Measurements from ENCODE around the gene NDUFAF2.

DNA sequence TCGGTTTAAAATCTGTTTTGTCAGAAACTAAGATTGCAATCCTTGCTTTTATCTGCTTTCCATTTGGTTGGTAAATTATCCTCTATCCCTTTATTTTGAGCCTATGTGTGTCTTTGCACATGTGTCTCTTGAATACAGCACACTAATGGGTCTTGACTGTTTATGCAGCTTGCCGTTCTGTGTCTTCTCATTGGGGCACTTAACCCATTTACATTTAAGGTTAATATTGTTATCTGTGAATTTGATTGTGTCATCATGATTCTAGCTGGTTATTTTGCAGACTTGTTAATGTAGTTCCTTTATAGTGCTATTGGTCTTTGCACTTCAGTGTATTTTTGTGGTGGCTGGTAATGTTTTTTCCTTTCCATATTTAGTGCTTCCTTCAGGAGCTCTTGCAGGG lies 253.6 kb downstream of the NDUFAF2 start:
- no peak for TF ChIP-seq POLR2AphosphoS5 (IDR thresholded peaks at IDR 0.05)
- TF ChIP-seq, protein P1, sequence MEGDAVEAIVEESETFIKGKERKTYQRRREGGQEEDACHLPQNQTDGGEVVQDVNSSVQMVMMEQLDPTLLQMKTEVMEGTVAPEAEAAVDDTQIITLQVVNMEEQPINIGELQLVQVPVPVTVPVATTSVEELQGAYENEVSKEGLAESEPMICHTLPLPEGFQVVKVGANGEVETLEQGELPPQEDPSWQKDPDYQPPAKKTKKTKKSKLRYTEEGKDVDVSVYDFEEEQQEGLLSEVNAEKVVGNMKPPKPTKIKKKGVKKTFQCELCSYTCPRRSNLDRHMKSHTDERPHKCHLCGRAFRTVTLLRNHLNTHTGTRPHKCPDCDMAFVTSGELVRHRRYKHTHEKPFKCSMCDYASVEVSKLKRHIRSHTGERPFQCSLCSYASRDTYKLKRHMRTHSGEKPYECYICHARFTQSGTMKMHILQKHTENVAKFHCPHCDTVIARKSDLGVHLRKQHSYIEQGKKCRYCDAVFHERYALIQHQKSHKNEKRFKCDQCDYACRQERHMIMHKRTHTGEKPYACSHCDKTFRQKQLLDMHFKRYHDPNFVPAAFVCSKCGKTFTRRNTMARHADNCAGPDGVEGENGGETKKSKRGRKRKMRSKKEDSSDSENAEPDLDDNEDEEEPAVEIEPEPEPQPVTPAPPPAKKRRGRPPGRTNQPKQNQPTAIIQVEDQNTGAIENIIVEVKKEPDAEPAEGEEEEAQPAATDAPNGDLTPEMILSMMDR (IDR thresholded peaks at IDR 0.05), result no peak
- TF ChIP-seq POLR2A (IDR thresholded peaks at IDR 0.05), result no peak

Measured in prostate gland (tissue), 2 donors.